Mesenteric fat pad (tissue), 1 donor: Measurements from ENCODE around the gene NSUN2. TPM values are rescaled to one million over a fixed set of nuclear protein-coding genes. Genes with fewer than 3 reads are reported as not detected.

ENCODE experiments used
- DNase-seq: peaks from one replicate; pipeline ENCODE4 v3.0.0-alpha.2; 2020; ENCODE audit warnings: low spot score
- total RNA-seq: library from RNA; stranded (reverse); fragmentation: NEBNext Ultra II Directional; extraction: Animal tissue kit (Norgen Biotek cat#: 25700); gene quantifications from one replicate; pipeline ENCODE4 v1.2.1, GENCODE V29; 2021
- donor health status: DM: yes; HTN: yes; CAD: no.

Gene NSUN2
- total RNA-seq, 1 donor from 2014 or later = 42.8 TPM

- no peak for DNase-seq
These were observed 67.4 kb downstream of the NSUN2 start for GRCh38 chr5:6565492-6565891.

DNA sequence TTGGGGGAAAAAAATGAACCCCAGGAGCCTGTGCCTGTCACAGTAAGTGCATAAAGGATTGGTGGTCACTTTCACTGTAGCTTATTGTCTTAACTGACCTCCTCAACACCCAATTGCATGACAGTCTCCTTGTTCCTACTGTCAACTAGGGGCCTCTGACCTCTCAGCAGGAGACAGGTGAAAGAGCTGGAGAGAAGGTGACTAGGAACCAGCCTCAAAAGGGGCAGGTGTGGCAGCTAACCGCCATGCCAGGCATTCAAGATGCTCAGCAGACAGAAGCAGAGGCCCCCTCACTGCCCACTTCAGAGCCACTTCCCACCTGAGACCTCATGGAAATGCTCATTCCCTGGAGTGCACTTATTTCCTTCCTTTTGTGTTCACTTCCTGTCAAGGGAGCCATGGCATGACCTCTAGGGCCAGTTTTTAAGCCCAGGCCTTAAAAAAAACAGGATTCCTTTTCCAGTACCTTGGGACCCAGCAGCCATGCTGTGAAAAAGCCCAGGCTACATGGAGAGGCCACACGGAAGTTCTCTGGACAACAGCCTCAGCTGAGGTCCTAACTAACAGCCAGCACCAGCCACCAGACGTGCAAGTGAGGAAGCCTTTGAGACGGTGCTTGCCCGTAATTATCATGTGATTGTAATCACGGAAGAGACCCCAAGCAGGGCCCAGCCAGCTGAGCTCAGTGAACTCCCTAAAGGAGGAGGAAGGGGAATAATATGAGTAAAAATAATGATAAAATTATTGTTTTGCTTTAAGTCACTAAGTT lies 74.9 kb downstream of the NSUN2 start:
- DNase-seq = no peak

DNA sequence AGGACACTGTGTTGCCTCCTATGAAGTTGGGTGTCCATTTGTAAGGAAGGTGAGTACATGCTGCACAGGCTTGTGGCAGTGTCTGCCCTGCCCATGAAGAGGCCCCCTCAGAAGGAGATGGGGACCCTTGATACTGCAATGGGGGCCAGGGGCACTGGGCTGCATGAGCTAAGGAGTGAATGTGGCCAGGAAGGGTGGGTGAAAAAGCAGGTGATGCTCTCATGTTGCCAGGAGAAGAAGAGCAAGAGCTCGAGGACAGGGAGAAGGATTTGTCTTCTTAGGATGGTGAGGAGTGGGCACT lies 76.1 kb downstream of the NSUN2 start:
- DNase-seq = no peak

DNA sequence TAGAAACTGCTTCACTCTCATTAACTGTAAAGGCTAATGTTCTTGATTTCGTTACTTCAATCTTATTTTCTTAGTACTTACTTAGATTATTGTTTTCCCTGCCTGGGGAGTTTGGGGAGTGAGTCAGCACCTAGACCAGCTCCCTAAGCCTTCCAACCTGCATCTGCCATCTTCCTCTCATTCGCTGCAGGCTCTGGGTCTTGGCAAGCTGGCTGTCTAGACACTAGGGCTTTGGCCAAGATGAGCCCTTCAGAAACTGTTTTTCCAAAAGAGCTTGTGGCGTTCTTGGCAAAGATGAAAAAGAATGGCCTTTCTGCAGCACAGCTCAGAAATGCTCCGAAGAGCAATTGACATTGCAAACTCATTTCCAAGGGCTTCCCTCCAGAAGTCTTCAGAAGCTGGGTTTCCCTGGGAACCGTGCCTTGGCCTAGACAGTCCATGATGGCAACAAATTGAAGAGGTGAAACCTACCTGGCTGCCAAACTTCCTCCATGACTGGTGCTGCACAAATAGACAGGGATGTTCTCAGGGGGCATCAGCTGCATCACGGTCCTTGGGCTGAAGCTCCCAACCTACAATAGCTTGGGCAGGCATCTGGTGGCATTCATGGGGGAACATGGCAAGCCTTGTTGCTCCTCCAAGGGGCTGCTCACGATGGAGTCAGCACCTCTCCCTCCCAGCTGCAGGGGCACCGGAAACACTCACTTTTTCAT lies 76.6 kb downstream of the NSUN2 start:
- DNase-seq = no peak

- no peak for DNase-seq
These were observed 78.0 kb downstream of the NSUN2 start for GRCh38 chr5:6554812-6555211.

GRCh38 chr5:6553972-6554371 lies 78.9 kb downstream of the NSUN2 start:
- no peak for DNase-seq

- DNase-seq = no peak
These were observed 80.2 kb downstream of the NSUN2 start for GRCh38 chr5:6552612-6553011.

DNA sequence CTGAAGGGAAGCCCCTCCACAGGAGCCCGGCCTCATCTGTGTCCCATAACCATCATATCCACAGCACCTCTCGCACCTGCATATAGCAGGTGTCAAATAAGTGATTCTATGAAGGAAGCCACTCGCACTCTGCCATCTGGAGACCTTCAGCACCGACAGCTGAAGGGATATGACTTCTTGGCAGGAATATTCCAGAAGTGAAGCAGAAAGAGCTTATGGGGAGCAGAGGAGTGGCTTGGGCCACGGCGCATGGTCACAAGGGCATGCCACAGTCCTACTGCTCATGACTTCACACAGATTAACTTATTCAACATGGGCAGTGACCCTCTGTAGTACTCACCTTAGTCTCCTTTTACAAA lies 80.9 kb downstream of the NSUN2 start:
- no peak for DNase-seq

GRCh38 chr5:6551287-6551954 lies 81.4 kb downstream of the NSUN2 start:
- DNase-seq = no peak

DNA sequence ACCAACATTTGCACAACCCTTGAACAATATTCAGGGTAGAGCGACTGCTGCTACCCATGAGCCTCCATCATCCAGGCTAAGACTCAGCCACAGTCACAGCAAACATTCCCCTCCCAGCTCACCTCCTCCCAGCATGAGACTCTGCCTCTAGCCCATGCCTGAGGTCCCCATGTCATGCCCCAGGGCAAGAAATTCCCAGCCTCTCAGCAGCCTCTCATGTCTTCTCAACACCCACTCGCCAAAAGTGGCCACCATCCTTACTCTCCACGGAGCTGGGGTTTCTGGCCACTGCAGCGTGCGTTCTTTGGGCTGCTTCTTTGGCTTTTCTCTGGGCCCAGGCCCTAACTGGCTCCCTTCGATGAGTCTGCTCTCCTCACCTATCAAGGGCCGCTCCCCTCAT lies 82.2 kb downstream of the NSUN2 start:
- no peak for DNase-seq

Other genes starting within 250 kb of the NSUN2 start
- 0.61 TPM for gene UBE2QL1, start 184.2 kb downstream of the NSUN2 start, total RNA-seq
- gene SRD5A1, start 396 bp upstream of the NSUN2 start, total RNA-seq = 3.8 TPM
- 29.8 TPM for gene TENT4A, start 80.4 kb upstream of the NSUN2 start, total RNA-seq